Hematopoietic multipotent progenitor cell (in vitro differentiated cells): ENCODE measurements around the gene HASPIN. TPM values are rescaled to one million over a fixed set of nuclear protein-coding genes. Genes with fewer than 3 reads are reported as not detected.
"Not testable (repeated sequence)": the region's sequence is repeated elsewhere in the genome, so short reads cannot be mapped to it uniquely, and the experiment has no call there.

Experiments used
- DNase-seq, 3 donors: peaks; one replicate each; pipeline ENCODE4 v3.0.0-alpha.2; 2011 to 2015; ENCODE audit warnings: low read depth in 2 of 3, low spot score in 2 of 3
- total RNA-seq: library from RNA; depleted of rRNA; stranded (reverse); fragments of >200 nt; gene quantifications from one replicate; pipeline ENCODE4 v1.2.3, GENCODE V29; 2012

HASPIN gene
- total RNA-seq, 1 donor: 1.9 TPM

GRCh38 chr17:3734911-3735276, 11.2 kb downstream of the HASPIN start:
- DNase-seq: not testable (repeated sequence)

- DNase-seq: no peak
Observed at GRCh38 chr17:3735515-3735914, 11.8 kb downstream of the HASPIN start.

DNA sequence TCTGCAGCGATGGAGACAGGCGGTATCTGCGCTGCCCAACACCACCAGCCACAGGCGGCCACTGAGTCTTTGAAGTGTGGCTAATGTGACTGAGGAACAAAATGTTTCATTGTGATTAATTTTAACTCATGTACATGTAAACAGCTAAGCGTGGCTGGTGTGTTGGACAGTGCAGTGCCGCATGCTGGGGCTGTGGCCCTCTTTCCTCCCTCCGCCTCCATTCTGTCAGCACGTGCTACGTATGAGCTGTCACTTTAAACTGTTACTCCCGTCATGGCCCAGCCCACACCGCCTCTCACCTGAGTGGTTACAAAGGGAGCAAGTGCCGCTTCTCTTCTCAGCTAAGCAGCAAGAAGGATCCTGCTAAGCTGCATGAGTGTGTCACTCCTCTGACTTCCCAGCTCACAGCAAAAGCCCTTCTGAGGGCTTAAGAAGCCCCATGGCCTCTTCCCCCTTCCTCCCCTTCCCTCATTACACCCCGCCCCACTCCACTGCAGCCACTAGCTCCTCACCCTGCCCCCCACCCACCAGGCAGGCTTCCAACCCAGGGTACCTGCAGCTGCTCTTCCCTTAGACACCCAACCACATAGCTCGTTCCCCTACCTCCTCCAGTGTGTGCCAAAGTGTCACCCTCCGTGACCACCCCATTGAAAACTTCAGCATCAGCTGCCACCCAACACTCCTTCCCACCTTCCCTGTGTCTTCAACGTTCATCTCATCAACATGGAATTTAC, 15.0 kb downstream of the HASPIN start:
- no peak for DNase-seq

DNA sequence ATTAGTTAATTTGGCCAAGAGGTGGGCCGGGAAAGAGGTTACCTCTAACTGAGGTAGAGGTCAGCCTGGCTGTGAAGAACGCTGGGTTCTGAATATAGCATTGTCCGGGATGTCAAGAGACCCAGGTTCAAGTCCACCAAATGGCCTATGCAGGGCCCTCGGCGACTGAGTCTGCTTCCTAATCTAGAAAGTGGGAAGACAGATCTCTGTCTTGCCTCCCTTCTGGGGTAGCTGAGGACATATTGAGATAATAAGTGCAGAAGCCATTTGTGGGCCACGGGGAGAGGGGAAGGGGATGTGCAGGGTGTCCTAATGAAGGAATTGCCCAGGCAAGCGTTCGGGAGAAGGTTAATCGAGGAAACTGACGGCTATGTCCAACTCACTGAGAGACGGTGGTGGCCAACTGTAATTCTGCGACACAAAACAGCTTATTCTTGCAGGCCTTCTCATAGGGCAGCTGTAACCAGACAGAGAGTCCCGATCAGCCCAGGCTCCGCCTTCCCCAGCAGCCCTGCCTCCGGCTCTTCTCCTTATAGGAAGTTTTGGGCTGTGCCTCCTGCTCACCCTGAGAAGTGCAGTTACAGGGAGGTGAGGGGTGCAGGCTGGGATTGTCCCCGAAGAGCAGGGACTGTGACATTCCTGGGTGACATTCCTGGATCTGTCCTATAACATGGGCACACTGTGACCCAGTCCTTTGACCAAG, 15.9 kb downstream of the HASPIN start:
- DNase-seq: no peak

DNA sequence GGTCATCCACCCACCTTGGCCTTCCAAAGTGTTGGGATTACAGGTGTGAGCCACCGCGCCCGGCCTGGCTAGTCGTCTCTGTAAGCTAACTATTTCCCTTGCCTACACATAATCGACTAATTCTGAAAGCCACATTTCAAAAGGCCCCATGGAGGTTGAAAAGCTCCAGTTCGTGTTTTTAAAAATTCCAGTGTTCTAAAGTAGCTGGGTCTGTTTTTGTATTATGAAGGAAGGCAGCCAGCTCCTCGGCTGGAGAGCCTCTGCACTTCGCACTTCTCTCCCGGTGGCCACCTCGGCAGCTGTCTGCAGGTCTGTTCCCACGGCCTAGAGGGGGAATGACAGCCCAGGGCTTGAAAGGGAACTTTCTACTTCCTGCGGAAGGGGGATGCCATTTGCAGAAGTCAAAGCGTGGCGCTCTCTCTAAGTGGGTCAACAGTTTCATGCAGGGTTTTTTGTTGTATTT, 16.9 kb downstream of the HASPIN start:
- peak in 2 of 3 donors; percentile 64 to 71 for DNase-seq

GRCh38 chr17:3744014-3744413, 20.3 kb downstream of the HASPIN start:
- no peak for DNase-seq

DNA sequence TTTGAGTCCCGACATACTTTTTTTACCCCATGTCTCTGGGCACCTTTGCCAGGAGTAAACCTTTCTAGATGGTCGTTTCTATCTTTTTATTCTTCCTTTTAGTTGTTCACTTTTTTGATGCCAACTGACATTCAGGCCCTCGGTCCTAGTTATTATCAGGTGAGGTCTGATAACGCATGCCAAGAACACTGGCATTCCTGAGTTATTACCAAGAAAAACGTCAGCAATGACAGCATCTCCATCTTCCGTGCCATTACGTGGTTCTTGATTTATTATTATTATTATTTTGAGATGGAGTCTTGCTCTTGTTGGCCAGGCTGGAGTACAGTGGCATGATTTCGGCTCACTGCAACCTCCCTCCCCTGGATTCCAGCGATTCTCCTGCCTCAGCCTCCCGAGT, 21.4 kb downstream of the HASPIN start:
- no peak for DNase-seq

- DNase-seq: no peak
Observed at GRCh38 chr17:3747805-3748204, 24.1 kb downstream of the HASPIN start.

DNA sequence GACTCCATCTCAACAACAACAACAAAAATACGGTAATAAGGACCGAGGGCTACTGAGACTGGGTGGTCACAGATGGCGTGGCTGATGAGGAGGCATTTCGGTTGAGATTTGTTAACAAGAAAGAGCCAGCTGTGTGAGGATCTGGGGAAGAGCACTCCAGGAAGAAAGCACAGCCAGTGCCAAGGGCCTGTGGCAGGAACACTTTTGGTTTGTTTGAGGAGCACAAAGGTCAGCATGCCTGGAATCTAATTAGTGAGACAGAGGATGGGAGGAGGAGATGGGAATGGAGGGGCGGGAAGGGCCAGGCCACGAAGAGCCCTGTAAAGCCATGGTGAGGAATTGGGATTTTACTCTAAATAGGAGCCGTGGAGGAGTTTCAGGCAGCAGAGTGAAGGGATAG, 24.9 kb downstream of the HASPIN start:
- DNase-seq: no peak

- no peak for DNase-seq
Observed at GRCh38 chr17:3750296-3750695, 26.6 kb downstream of the HASPIN start.

GRCh38 chr17:3750926-3751325, 27.2 kb downstream of the HASPIN start:
- DNase-seq: no peak

DNA sequence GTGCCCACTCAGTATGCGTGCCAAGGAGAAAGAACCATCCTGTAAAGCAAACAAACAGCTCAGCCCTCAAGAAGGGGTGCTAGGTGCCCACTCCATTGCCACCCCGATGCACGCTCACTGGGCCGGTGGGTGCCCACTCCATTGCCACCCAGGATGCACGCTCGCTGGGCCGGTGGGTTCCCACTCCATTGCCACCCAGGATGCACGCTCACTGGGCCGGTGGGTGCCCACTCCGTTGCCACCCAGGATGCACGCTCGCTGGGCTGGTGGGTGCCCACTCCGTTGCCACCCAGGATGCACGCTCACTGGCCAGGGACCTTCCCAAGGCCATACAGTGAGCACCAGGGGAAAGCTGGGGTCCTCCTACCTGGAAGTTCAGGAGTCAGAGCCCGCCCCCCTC, 28.1 kb downstream of the HASPIN start:
- DNase-seq: no peak

- DNase-seq: no peak
Observed at GRCh38 chr17:3753624-3754023, 29.9 kb downstream of the HASPIN start.

GRCh38 chr17:3754066-3754457, 30.4 kb downstream of the HASPIN start:
- DNase-seq: no peak

- DNase-seq: peak; percentile 75 to 86 (median 81)
Observed at GRCh38 chr17:3754458-3755334, 31.0 kb downstream of the HASPIN start.

- no peak for DNase-seq
Observed at GRCh38 chr17:3755335-3756030, 31.8 kb downstream of the HASPIN start.

DNA sequence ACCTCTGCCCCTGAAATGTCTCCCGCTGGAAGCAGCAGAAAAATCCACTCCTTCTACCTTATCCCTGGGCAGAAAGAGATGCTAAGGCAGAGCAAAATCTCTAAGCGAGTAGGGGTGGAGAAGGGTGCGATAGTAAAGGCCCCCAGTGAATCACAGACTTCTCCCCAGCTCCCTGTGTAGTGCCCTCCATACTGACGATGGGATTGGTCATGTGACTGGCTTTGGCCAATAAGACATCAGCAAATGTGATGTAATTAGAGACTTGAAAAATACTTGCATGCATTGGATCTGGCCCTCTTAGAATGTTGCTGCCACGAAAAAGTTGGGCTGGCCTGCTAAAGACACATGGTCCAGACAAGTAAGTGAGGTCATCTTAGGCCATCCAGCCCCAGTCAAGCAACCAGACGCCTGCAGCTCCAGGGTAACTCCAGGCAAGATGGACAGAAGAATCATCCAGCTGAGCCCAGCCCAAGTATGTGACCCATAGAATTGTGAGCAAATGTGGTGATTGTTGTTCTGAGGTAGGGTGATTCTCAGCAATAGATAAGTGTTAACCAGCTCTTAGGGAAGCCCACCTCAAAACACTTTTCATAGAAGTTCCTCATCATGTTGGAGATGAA, 36.0 kb downstream of the HASPIN start:
- DNase-seq: no peak

DNA sequence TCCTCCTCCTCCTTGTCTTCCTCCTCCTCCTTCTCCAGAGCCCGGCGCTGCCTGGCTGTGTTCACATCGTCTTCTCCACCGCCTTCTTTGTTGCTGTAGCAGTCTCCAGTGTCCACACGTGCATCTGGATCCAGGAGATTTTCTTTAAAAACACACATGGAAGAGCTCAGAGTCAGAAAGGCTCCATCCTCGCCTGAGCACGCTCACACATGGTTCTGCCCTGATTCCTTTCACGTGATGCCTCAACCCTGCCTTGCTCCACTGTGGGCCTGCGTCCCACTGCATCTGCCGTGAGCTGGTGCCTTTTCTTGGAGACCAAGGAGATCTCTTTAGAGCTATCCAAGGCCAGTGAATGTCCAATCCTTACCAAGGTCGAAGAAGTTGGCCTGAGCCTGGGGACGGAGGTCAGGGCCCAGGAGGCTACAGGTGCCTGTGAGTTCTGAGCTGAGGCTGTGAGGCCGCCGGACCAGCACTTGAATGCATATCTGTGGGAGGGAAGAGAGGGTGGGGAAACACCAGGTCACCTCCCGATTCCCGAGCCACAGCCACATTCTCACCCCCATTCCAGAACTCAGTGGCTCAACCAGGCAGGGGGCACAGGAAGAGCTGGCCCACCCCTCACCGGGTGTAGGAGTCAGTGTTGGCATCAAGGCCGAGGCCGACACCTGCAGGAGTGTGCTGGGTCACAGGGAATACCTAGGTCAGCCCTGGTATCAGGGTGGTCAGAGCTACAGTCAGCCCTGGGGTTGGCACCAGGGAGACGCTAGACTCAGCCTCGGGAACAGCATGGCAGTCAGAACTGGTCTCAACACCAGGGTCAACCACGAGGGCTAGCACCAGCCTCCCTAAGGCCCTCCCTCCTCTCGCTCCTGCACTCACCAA, 37.6 kb downstream of the HASPIN start:
- no peak for DNase-seq

DNA sequence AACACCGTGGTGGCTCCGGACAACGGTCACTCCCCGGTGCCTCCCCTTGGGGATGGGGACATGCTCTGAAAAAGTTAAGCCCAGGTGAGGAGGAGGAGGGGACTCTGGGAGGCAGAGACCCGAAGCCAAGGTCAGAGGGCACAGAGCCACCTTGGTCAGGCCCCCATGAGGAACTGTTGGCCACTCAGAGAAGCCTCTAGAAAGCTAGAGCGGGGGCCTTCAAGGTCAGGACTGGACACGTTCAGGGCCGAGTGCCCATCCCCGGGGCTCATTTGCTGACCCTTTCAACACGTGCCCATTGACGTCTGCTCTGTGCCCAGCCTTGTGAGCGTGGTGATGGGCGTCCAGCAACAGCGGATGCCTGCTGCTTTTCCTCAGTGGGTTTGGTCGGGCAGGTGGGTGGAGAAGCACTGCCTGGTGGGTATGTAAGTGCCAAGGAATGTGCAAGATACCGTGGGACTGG, 38.2 kb downstream of the HASPIN start:
- DNase-seq: no peak
